Mesendoderm (in vitro differentiated cells): ENCODE results near the gene MICU1.
A peak's percentile ranks its signal among the peaks of the same experiment; 100 is the strongest.
"Not testable (repeated sequence)": the region's sequence is repeated elsewhere in the genome, so short reads cannot be mapped to it uniquely, and the experiment has no call there.

Source experiments
- DNase-seq: peaks from one replicate; pipeline ENCODE4 v3.0.0; 2013
- H2AK5ac ChIP-seq: 2 replicates; pipeline ENCODE4 v1.6.1; 2013; ENCODE audit warnings: low read length, inconsistent platforms
- H2BK120ac ChIP-seq: 2 replicates; pipeline ENCODE4 v1.6.1; 2013; ENCODE audit warnings: low read depth, mild to moderate bottlenecking, low read length, moderate library complexity, mixed read lengths
- H2BK15ac ChIP-seq: replicated peaks from 2 replicates; pipeline ENCODE4 v1.6.1; 2013; ENCODE audit warnings: low read depth, mild to moderate bottlenecking, moderate library complexity
- H2BK5ac ChIP-seq: 2 replicates; pipeline ENCODE4 v1.6.1; 2013; ENCODE audit warnings: low read length, inconsistent platforms
- H3K18ac ChIP-seq: 2 replicates; pipeline ENCODE4 v1.6.1; 2013; ENCODE audit warnings: mild to moderate bottlenecking, low read length, mixed read lengths
- H3K23ac ChIP-seq: one replicate; pipeline ENCODE4 v1.6.1; 2013; ENCODE audit warnings: low read length
- H3K27ac ChIP-seq: 2 replicates; pipeline ENCODE4 v1.5.1; 2013; ENCODE audit warnings: low read depth, mild to moderate bottlenecking, inconsistent platforms, low read length, moderate library complexity
- H3K27me3 ChIP-seq: 2 replicates; pipeline ENCODE4 v1.6.1; 2013; ENCODE audit warnings: low read length, control low read depth, mild to moderate bottlenecking, inconsistent platforms; ENCODE audit not compliant: insufficient read depth, poor library complexity
- H3K36me3 ChIP-seq: 2 replicates; pipeline ENCODE4 v1.6.1; 2013; ENCODE audit warnings: low read length, inconsistent platforms; ENCODE audit not compliant: control insufficient read depth, insufficient read depth
- H3K4ac ChIP-seq: one replicate; pipeline ENCODE4 v1.6.1; 2013; ENCODE audit warnings: low read depth, mild to moderate bottlenecking, low read length, moderate library complexity
- H3K4me1 ChIP-seq: 2 replicates; pipeline ENCODE4 v1.6.1; 2013; ENCODE audit warnings: low read depth, low read length, inconsistent platforms; ENCODE audit not compliant: control insufficient read depth
- H3K4me2 ChIP-seq: 2 replicates; pipeline ENCODE4 v1.6.1; 2013; ENCODE audit warnings: low read length
- H3K4me3 ChIP-seq: 2 replicates; pipeline ENCODE4 v1.5.1; 2013; ENCODE audit warnings: mild to moderate bottlenecking, low read length
- H3K56ac ChIP-seq: one replicate; pipeline ENCODE4 v1.6.1; 2013; ENCODE audit warnings: low read length
- H3K79me1 ChIP-seq: 2 replicates; pipeline ENCODE4 v1.6.1; 2013; ENCODE audit warnings: low read length, inconsistent platforms
- H3K79me2 ChIP-seq: 2 replicates; pipeline ENCODE4 v1.6.1; 2013; ENCODE audit warnings: mild to moderate bottlenecking, low read length; ENCODE audit not compliant: control insufficient read depth, insufficient read depth
- H3K9ac ChIP-seq: 2 replicates; pipeline ENCODE4 v1.6.1; 2013; ENCODE audit warnings: low read length, inconsistent platforms
- H4K5ac ChIP-seq: one replicate; pipeline ENCODE4 v1.6.1; 2013; ENCODE audit warnings: low read length
- H4K8ac ChIP-seq: one replicate; pipeline ENCODE4 v1.6.1; 2013; ENCODE audit warnings: low read depth, mild to moderate bottlenecking, control low read depth, low read length, moderate library complexity
- WGBS: extraction: QIAGEN DNeasy Blood & Tissue Kit; methylation state at CpG from one replicate; pipeline ENCODE4 v1.1.7; 2013; ENCODE audit warnings: low lambda C conversion rate, missing lambda C conversion rate; ENCODE audit not compliant: insufficient coverage; ENCODE audit errors: extremely low coverage; 5-methylcytosine and 5-hydroxymethylcytosine counted together

The MICU1 gene

GRCh38 chr10:72328829-72329204, 297.1 kb downstream of the MICU1 start:
- no peaks in the 10 kb centered on the region for H3K79me2 ChIP-seq
- no peak overlapping the region for H3K18ac ChIP-seq
- peak overlapping the region; percentile 19 for H3K4ac ChIP-seq
- no peak for DNase-seq
- peak overlapping the region; percentile 32 for H3K27ac ChIP-seq
- peaks cover 9% of the 10 kb centered on the region for H3K4me1 ChIP-seq
- H3K23ac ChIP-seq: no peak overlapping the region
- no peak overlapping the region for H4K5ac ChIP-seq
- H3K27me3 ChIP-seq: no peaks in the 10 kb centered on the region
- H2BK120ac ChIP-seq: no peak overlapping the region
- no peak overlapping the region for H3K4me2 ChIP-seq
- H3K9ac ChIP-seq: no peak overlapping the region
- no peak overlapping the region for H2AK5ac ChIP-seq
- H3K36me3 ChIP-seq: no peaks in the 10 kb centered on the region
- H4K8ac ChIP-seq: no peak overlapping the region
- no peak overlapping the region for H2BK5ac ChIP-seq
- H3K56ac ChIP-seq: peak overlapping the region; percentile 60
- WGBS: no CpG with 5 or more reads among the region's 5 CpGs
- H3K79me1 ChIP-seq: no peaks in the 10 kb centered on the region
- H3K4me3 ChIP-seq: no peak overlapping the region
- no peak overlapping the region for H2BK15ac ChIP-seq

GRCh38 chr10:72328045-72328828, 297.6 kb downstream of the MICU1 start:
- WGBS: no CpG with 5 or more reads among the region's 14 CpGs
- Histone ChIP-seq H3K4me3 (no peak overlapping the region), H3K27me3 (no peaks in the 10 kb centered on the region), H3K79me1 (no peaks in the 10 kb centered on the region), H2AK5ac (peak overlapping the region; percentile 18), H3K79me2 (no peaks in the 10 kb centered on the region), H3K56ac (peak overlapping the region; percentile 52), H3K18ac (no peak overlapping the region), H2BK120ac (no peak overlapping the region), H3K36me3 (no peaks in the 10 kb centered on the region), H3K9ac (no peak overlapping the region), H3K4me2 (no peak overlapping the region), H2BK5ac (no peak overlapping the region), H3K4me1 (peaks cover 9% of the 10 kb centered on the region), H2BK15ac (no peak overlapping the region), H3K23ac (no peak overlapping the region), H4K8ac (no peak overlapping the region), H4K5ac (no peak overlapping the region), H3K27ac (no peak overlapping the region), H3K4ac (peak overlapping the region; percentile 1)
- peak; percentile 81 for DNase-seq

- H4K8ac ChIP-seq, H3K79me2 ChIP-seq, H3K56ac ChIP-seq, H3K36me3 ChIP-seq, H3K4ac ChIP-seq, H3K27me3 ChIP-seq, H3K9ac ChIP-seq, H3K27ac ChIP-seq, H4K5ac ChIP-seq, DNase-seq, H3K4me2 ChIP-seq, H2BK5ac ChIP-seq, H3K4me1 ChIP-seq, H2AK5ac ChIP-seq, H3K23ac ChIP-seq, H2BK120ac ChIP-seq, H3K79me1 ChIP-seq, H3K18ac ChIP-seq, H3K4me3 ChIP-seq, H2BK15ac ChIP-seq: not testable (repeated sequence)
- no CpG with 5 or more reads among the region's 32 CpGs for WGBS
Observed at GRCh38 chr10:72326665-72327603, 298.9 kb downstream of the MICU1 start.

- H3K79me1 ChIP-seq, H3K18ac ChIP-seq, H4K8ac ChIP-seq, H3K23ac ChIP-seq, H3K27me3 ChIP-seq, H3K9ac ChIP-seq, H3K4me2 ChIP-seq, DNase-seq, H3K4ac ChIP-seq, H2BK15ac ChIP-seq, H2BK5ac ChIP-seq, H4K5ac ChIP-seq, H3K79me2 ChIP-seq, H2AK5ac ChIP-seq, H3K36me3 ChIP-seq, H3K4me3 ChIP-seq: not testable (repeated sequence)
- peak overlapping the region; percentile 2 for H2BK120ac ChIP-seq
- H3K56ac ChIP-seq: peak overlapping the region; percentile 34
- peak overlapping the region; percentile 34 for H3K27ac ChIP-seq
- H3K4me1 ChIP-seq: peaks cover 11% of the 10 kb centered on the region
- no CpG with 5 or more reads among the region's 49 CpGs for WGBS
Observed at GRCh38 chr10:72325243-72326175, 300.4 kb downstream of the MICU1 start.

GRCh38 chr10:72323771-72324191, 302.1 kb downstream of the MICU1 start:
- Histone ChIP-seq H4K8ac (no peak overlapping the region), H3K27ac (no peak overlapping the region), H3K4me3 (no peak overlapping the region), H4K5ac (no peak overlapping the region), H3K27me3 (no peaks in the 10 kb centered on the region), H3K79me2 (no peaks in the 10 kb centered on the region), H2BK120ac (no peak overlapping the region), H2BK5ac (no peak overlapping the region), H3K56ac (peak overlapping the region; percentile 49), H3K79me1 (no peaks in the 10 kb centered on the region), H3K4ac (peak overlapping the region; percentile 56), H3K4me1 (peaks cover 12% of the 10 kb centered on the region), H2BK15ac (no peak overlapping the region), H3K36me3 (no peaks in the 10 kb centered on the region), H3K9ac (no peak overlapping the region), H2AK5ac (peak overlapping the region; percentile 51), H3K4me2 (no peak overlapping the region), H3K18ac (peak overlapping the region; percentile 25), H3K23ac (no peak overlapping the region)
- DNase-seq: no peak
- no CpG with 5 or more reads among the region's 12 CpGs for WGBS
